Progenitor cell of endocrine pancreas (in vitro differentiated cells): ENCODE data around the gene FLII. TPM values are rescaled to one million over a fixed set of nuclear protein-coding genes. Genes with fewer than 3 reads are reported as not detected.

Source experiments
- DNase-seq: peaks from one replicate; pipeline ENCODE4 v3.0.0; 2021; ENCODE audit warnings: low spot score; ENCODE audit not compliant: unreplicated experiment
- H3K27ac Mint-ChIP-seq: 2 replicates; pipeline ENCODE4 v1.8.0; 2021; ENCODE audit warnings: mild to moderate bottlenecking, moderate library complexity, mixed read lengths
- H3K27me3 Mint-ChIP-seq: 2 replicates; pipeline ENCODE4 v1.8.0; 2021; ENCODE audit warnings: mixed read lengths
- H3K36me3 Mint-ChIP-seq: 2 replicates; pipeline ENCODE4 v1.8.0; 2022; ENCODE audit warnings: mixed read lengths; ENCODE audit not compliant: insufficient read depth
- H3K4me1 Mint-ChIP-seq: 2 replicates; pipeline ENCODE4 v1.8.0; 2021; ENCODE audit warnings: low read depth, mixed read lengths
- H3K4me3 Mint-ChIP-seq: 2 replicates; pipeline ENCODE4 v1.8.0; 2021; ENCODE audit warnings: low read depth, mild to moderate bottlenecking, moderate library complexity, mixed read lengths
- H3K9me3 Mint-ChIP-seq: 2 replicates; pipeline ENCODE4 v1.8.0; 2021; ENCODE audit warnings: low read depth, mixed read lengths
- total RNA-seq: library from RNA; stranded (reverse); gene quantifications from 2 replicates; pipeline ENCODE4 v1.2.1, GENCODE V29; 2021
- TF ChIP-seq, protein P1 (sequence below): fragments of 200-600 bp; sonication (generic); IDR thresholded peaks from one replicate; pipeline ENCODE4 v1.5.0; 2021; ENCODE audit warnings: antibody characterized with exemption, mild to moderate bottlenecking; ENCODE audit not compliant: unreplicated experiment

The FLII gene
- total RNA-seq, 1 donor from 2014 or later: 260 TPM

GRCh38 chr17:18250259-18250658, 8.3 kb downstream of the FLII start:
- DNase-seq: no peak
- no peak overlapping the region for H3K4me3 Mint-ChIP-seq
- H3K36me3 Mint-ChIP-seq: peaks cover 26% of the 10 kb centered on the region
- H3K27me3 Mint-ChIP-seq: no peaks in the 10 kb centered on the region
- peak overlapping the region; percentile 56 for H3K27ac Mint-ChIP-seq
- peaks cover 8% of the 10 kb centered on the region for H3K4me1 Mint-ChIP-seq
- TF ChIP-seq, protein P1, sequence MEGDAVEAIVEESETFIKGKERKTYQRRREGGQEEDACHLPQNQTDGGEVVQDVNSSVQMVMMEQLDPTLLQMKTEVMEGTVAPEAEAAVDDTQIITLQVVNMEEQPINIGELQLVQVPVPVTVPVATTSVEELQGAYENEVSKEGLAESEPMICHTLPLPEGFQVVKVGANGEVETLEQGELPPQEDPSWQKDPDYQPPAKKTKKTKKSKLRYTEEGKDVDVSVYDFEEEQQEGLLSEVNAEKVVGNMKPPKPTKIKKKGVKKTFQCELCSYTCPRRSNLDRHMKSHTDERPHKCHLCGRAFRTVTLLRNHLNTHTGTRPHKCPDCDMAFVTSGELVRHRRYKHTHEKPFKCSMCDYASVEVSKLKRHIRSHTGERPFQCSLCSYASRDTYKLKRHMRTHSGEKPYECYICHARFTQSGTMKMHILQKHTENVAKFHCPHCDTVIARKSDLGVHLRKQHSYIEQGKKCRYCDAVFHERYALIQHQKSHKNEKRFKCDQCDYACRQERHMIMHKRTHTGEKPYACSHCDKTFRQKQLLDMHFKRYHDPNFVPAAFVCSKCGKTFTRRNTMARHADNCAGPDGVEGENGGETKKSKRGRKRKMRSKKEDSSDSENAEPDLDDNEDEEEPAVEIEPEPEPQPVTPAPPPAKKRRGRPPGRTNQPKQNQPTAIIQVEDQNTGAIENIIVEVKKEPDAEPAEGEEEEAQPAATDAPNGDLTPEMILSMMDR: no peak
- H3K9me3 Mint-ChIP-seq: no peaks in the 10 kb centered on the region

GRCh38 chr17:18248811-18249210, 9.7 kb downstream of the FLII start:
- no peaks in the 10 kb centered on the region for H3K9me3 Mint-ChIP-seq
- peaks cover 8% of the 10 kb centered on the region for H3K4me1 Mint-ChIP-seq
- TF ChIP-seq, protein P1: no peak
- H3K36me3 Mint-ChIP-seq: peaks cover 27% of the 10 kb centered on the region
- DNase-seq: no peak
- H3K27me3 Mint-ChIP-seq: no peaks in the 10 kb centered on the region
- no peak overlapping the region for H3K4me3 Mint-ChIP-seq
- no peak overlapping the region for H3K27ac Mint-ChIP-seq

GRCh38 chr17:18248300-18248731, 10.2 kb downstream of the FLII start:
- no peaks in the 10 kb centered on the region for H3K27me3 Mint-ChIP-seq
- peak; percentile 49 for DNase-seq
- H3K4me1 Mint-ChIP-seq: peaks cover 8% of the 10 kb centered on the region
- TF ChIP-seq, protein P1: peak; percentile 70
- H3K4me3 Mint-ChIP-seq: no peak overlapping the region
- H3K9me3 Mint-ChIP-seq: no peaks in the 10 kb centered on the region
- peaks cover 26% of the 10 kb centered on the region for H3K36me3 Mint-ChIP-seq
- H3K27ac Mint-ChIP-seq: no peak overlapping the region

- no peak overlapping the region for H3K4me3 Mint-ChIP-seq
- TF ChIP-seq, protein P1: no peak
- DNase-seq: no peak
- peaks cover 25% of the 10 kb centered on the region for H3K36me3 Mint-ChIP-seq
- no peaks in the 10 kb centered on the region for H3K27me3 Mint-ChIP-seq
- H3K4me1 Mint-ChIP-seq: peaks cover 8% of the 10 kb centered on the region
- H3K27ac Mint-ChIP-seq: no peak overlapping the region
- no peaks in the 10 kb centered on the region for H3K9me3 Mint-ChIP-seq
Observed at GRCh38 chr17:18247613-18248001, 10.9 kb downstream of the FLII start.

- peak overlapping the region; percentile 64 for H3K4me3 Mint-ChIP-seq
- TF ChIP-seq, protein P1: no peak
- H3K27me3 Mint-ChIP-seq: no peaks in the 10 kb centered on the region
- DNase-seq: no peak
- H3K27ac Mint-ChIP-seq: peak overlapping the region; percentile 90
- no peaks in the 10 kb centered on the region for H3K9me3 Mint-ChIP-seq
- peaks cover 23% of the 10 kb centered on the region for H3K36me3 Mint-ChIP-seq
- peaks cover 8% of the 10 kb centered on the region for H3K4me1 Mint-ChIP-seq
Observed at GRCh38 chr17:18246880-18247612, 11.5 kb downstream of the FLII start.
